ENCODE measurements around the gene STRA8. TPM values are rescaled to one million over a fixed set of nuclear protein-coding genes. Genes with fewer than 3 reads are reported as not detected.
A peak's percentile ranks its signal among the peaks of the same experiment; 100 is the strongest.

Gene STRA8
- total and polyA plus RNA-seq, 7 experiments from 2014 or later: not detected

GRCh38 chr7:135260470-135260869 is 26.8 kb downstream of the STRA8 start:
- ATAC-seq (no peak), DNase-seq (no peak)
- Histone ChIP-seq H3K4me3 (ENCODE audit: low read length) (no peak overlapping the region), H3K27ac (ENCODE audit: low read depth, low read length) (no peak overlapping the region), H3K9me3 (ENCODE audit: control insufficient read depth in 2 of 3, low read length in 3 of 3) (no peaks in the 10 kb centered on the region), H3K27me3 (ENCODE audit: control insufficient read depth in 2 of 2, insufficient read depth in 2 of 2, low read length in 2 of 2) (no peaks in the 10 kb centered on the region), H3K4me1 (ENCODE audit: control insufficient read depth in 2 of 2, insufficient read depth in 2 of 2, low read length in 2 of 2) (no peaks in the 10 kb centered on the region), H3K36me3 (ENCODE audit: control insufficient read depth in 2 of 3, insufficient read depth in 3 of 3, low read length in 3 of 3) (no peaks in the 10 kb centered on the region)
- Mint-ChIP-seq H3K27ac (no peak overlapping the region), H3K27me3 (peaks cover 0 to 3% (median 0%) of the 10 kb centered on the region in 5 donors), H3K4me3 (no peak overlapping the region), H3K36me3 (peaks cover 0 to 11% (median 4%) of the 10 kb centered on the region in 5 donors), H3K4me1 (peaks cover 0 to 1% (median 0%) of the 10 kb centered on the region in 7 donors), H3K9me3 (peaks cover 4 to 32% (median 10%) of the 10 kb centered on the region in 11 donors)
- CTCF ChIA-PET: no interaction called here
- POLR2A ChIA-PET: no interaction called here
- intact Hi-C loops (cut with micrococcal nuclease): no loop called here

GRCh38 chr7:135260930-135261721 is 27.5 kb downstream of the STRA8 start:
- peaks cover 0 to 1% (median 0%) of the 10 kb centered on the region in 7 donors for H3K4me1 Mint-ChIP-seq
- ChIA-PET POLR2A (no interaction called here), CTCF (interaction anchor here (1.0 kb wide), 1 partner anchor 15 kb away, joined by 3 read pairs; no protein-coding TSS in a partner anchor)
- Histone ChIP-seq H3K4me3 (ENCODE audit: low read length) (no peak overlapping the region), H3K9me3 (ENCODE audit: control insufficient read depth in 2 of 3, low read length in 3 of 3) (peaks cover 0 to 4% (median 0%) of the 10 kb centered on the region in 3 experiments), H3K27me3 (ENCODE audit: control insufficient read depth in 2 of 2, insufficient read depth in 2 of 2, low read length in 2 of 2) (no peaks in the 10 kb centered on the region), H3K36me3 (ENCODE audit: control insufficient read depth in 2 of 3, insufficient read depth in 3 of 3, low read length in 3 of 3) (no peaks in the 10 kb centered on the region), H3K27ac (ENCODE audit: low read depth, low read length) (no peak overlapping the region), H3K4me1 (ENCODE audit: control insufficient read depth in 2 of 2, insufficient read depth in 2 of 2, low read length in 2 of 2) (no peaks in the 10 kb centered on the region)
- intact Hi-C loops (cut with micrococcal nuclease): no loop called here
- H3K4me3 Mint-ChIP-seq: no peak overlapping the region
- H3K36me3 Mint-ChIP-seq: peaks cover 0 to 11% (median 4%) of the 10 kb centered on the region in 5 donors
- ATAC-seq (no peak), DNase-seq (no peak)
- no peak overlapping the region for H3K27ac Mint-ChIP-seq
- H3K9me3 Mint-ChIP-seq: peaks cover 6 to 38% (median 14%) of the 10 kb centered on the region in 11 donors
- peaks cover 0 to 3% (median 0%) of the 10 kb centered on the region in 5 donors for H3K27me3 Mint-ChIP-seq

- Histone ChIP-seq H3K27ac (ENCODE audit: low read depth, low read length) (no peak overlapping the region), H3K4me3 (ENCODE audit: low read length) (no peak overlapping the region), H3K27me3 (ENCODE audit: control insufficient read depth in 2 of 2, insufficient read depth in 2 of 2, low read length in 2 of 2) (no peaks in the 10 kb centered on the region), H3K9me3 (ENCODE audit: control insufficient read depth in 2 of 3, low read length in 3 of 3) (peaks cover 0 to 4% (median 0%) of the 10 kb centered on the region in 3 experiments), H3K4me1 (ENCODE audit: control insufficient read depth in 2 of 2, insufficient read depth in 2 of 2, low read length in 2 of 2) (no peaks in the 10 kb centered on the region), H3K36me3 (ENCODE audit: control insufficient read depth in 2 of 3, insufficient read depth in 3 of 3, low read length in 3 of 3) (no peaks in the 10 kb centered on the region)
- ChIA-PET CTCF (interaction anchor here (1.1 kb wide), 1 partner anchor 13 kb away, joined by 3 read pairs; no protein-coding TSS in a partner anchor), POLR2A (no interaction called here)
- intact Hi-C loops (cut with micrococcal nuclease): no loop called here
- H3K4me3 Mint-ChIP-seq: no peak overlapping the region
- peaks cover 0 to 13% (median 0%) of the 10 kb centered on the region in 5 donors for H3K27me3 Mint-ChIP-seq
- peak overlapping the region in 1 of 9 donors; percentile 0 for H3K27ac Mint-ChIP-seq
- peaks cover 0 to 1% (median 0%) of the 10 kb centered on the region in 7 donors for H3K4me1 Mint-ChIP-seq
- peaks cover 6 to 47% (median 14%) of the 10 kb centered on the region in 11 donors for H3K9me3 Mint-ChIP-seq
- ATAC-seq (no peak), DNase-seq (no peak)
- H3K36me3 Mint-ChIP-seq: peaks cover 0 to 11% (median 7%) of the 10 kb centered on the region in 5 donors
Measured at GRCh38 chr7:135262623-135263320, 29.1 kb downstream of the STRA8 start.

GRCh38 chr7:135263321-135263970 is 29.8 kb downstream of the STRA8 start:
- Histone ChIP-seq H3K36me3 (ENCODE audit: control insufficient read depth in 2 of 3, insufficient read depth in 3 of 3, low read length in 3 of 3) (no peaks in the 10 kb centered on the region), H3K9me3 (ENCODE audit: control insufficient read depth in 2 of 3, low read length in 3 of 3) (peaks cover 0 to 4% (median 0%) of the 10 kb centered on the region in 3 experiments), H3K27ac (ENCODE audit: low read depth, low read length) (no peak overlapping the region), H3K27me3 (ENCODE audit: control insufficient read depth in 2 of 2, insufficient read depth in 2 of 2, low read length in 2 of 2) (no peaks in the 10 kb centered on the region), H3K4me1 (ENCODE audit: control insufficient read depth in 2 of 2, insufficient read depth in 2 of 2, low read length in 2 of 2) (no peaks in the 10 kb centered on the region), H3K4me3 (ENCODE audit: low read length) (no peak overlapping the region)
- CTCF ChIA-PET: interaction anchor here (1.1 to 1.7 kb wide), 2 partner anchors 12 to 16 kb away, joined by 3 to 8 read pairs; no protein-coding TSS in a partner anchor
- DNase-seq (no peak), ATAC-seq (no peak)
- intact Hi-C loops (cut with micrococcal nuclease): no loop called here
- no peak overlapping the region for H3K27ac Mint-ChIP-seq
- H3K27me3 Mint-ChIP-seq: peaks cover 0 to 20% (median 3%) of the 10 kb centered on the region in 5 donors
- H3K9me3 Mint-ChIP-seq: peaks cover 6 to 47% (median 15%) of the 10 kb centered on the region in 11 donors
- H3K4me1 Mint-ChIP-seq: peaks cover 0 to 1% (median 0%) of the 10 kb centered on the region in 7 donors
- no peak overlapping the region for H3K4me3 Mint-ChIP-seq
- POLR2A ChIA-PET: no interaction called here
- peaks cover 0 to 11% (median 7%) of the 10 kb centered on the region in 5 donors for H3K36me3 Mint-ChIP-seq

GRCh38 chr7:135265637-135266036 is 32.0 kb downstream of the STRA8 start:
- peaks cover 0 to 25% (median 3%) of the 10 kb centered on the region in 5 donors for H3K27me3 Mint-ChIP-seq
- H3K36me3 Mint-ChIP-seq: peaks cover 0 to 11% (median 7%) of the 10 kb centered on the region in 5 donors
- Histone ChIP-seq H3K9me3 (ENCODE audit: control insufficient read depth in 2 of 3, low read length in 3 of 3) (peaks cover 0 to 4% (median 0%) of the 10 kb centered on the region in 3 experiments), H3K4me1 (ENCODE audit: control insufficient read depth in 2 of 2, insufficient read depth in 2 of 2, low read length in 2 of 2) (no peaks in the 10 kb centered on the region), H3K27ac (ENCODE audit: low read depth, low read length) (no peak overlapping the region), H3K36me3 (ENCODE audit: control insufficient read depth in 2 of 3, insufficient read depth in 3 of 3, low read length in 3 of 3) (no peaks in the 10 kb centered on the region), H3K27me3 (ENCODE audit: control insufficient read depth in 2 of 2, insufficient read depth in 2 of 2, low read length in 2 of 2) (no peaks in the 10 kb centered on the region), H3K4me3 (ENCODE audit: low read length) (no peak overlapping the region)
- DNase-seq (no peak), ATAC-seq (no peak)
- no peak overlapping the region for H3K27ac Mint-ChIP-seq
- H3K4me3 Mint-ChIP-seq: no peak overlapping the region
- CTCF ChIA-PET: no interaction called here
- peaks cover 0 to 1% (median 0%) of the 10 kb centered on the region in 7 donors for H3K4me1 Mint-ChIP-seq
- POLR2A ChIA-PET: no interaction called here
- peaks cover 6 to 47% (median 15%) of the 10 kb centered on the region in 11 donors for H3K9me3 Mint-ChIP-seq
- intact Hi-C loops (cut with micrococcal nuclease): no loop called here

- DNase-seq (no peak), ATAC-seq (no peak)
- no peaks in the 10 kb centered on the region for H3K36me3 ChIP-seq (ENCODE audit: control insufficient read depth in 2 of 3, insufficient read depth in 3 of 3, low read length in 3 of 3)
- ChIA-PET CTCF (no interaction called here), POLR2A (no interaction called here)
- peaks cover 0 to 21% (median 8%) of the 10 kb centered on the region in 11 donors for H3K9me3 Mint-ChIP-seq
- H3K36me3 Mint-ChIP-seq: peaks cover 0 to 3% (median under 1%) of the 10 kb centered on the region in 5 donors
- intact Hi-C loops (cut with micrococcal nuclease): no loop called here
- H3K4me3 Mint-ChIP-seq: no peak overlapping the region
- H3K27ac ChIP-seq (ENCODE audit: low read depth, low read length): no peak overlapping the region
- H3K9me3 ChIP-seq (ENCODE audit: control insufficient read depth in 2 of 3, low read length in 3 of 3): peaks cover 0 to 4% (median 0%) of the 10 kb centered on the region in 3 experiments
- no peaks in the 10 kb centered on the region for H3K4me1 ChIP-seq (ENCODE audit: control insufficient read depth in 2 of 2, insufficient read depth in 2 of 2, low read length in 2 of 2)
- peaks cover 0 to 22% (median 3%) of the 10 kb centered on the region in 5 donors for H3K27me3 Mint-ChIP-seq
- H3K27me3 ChIP-seq (ENCODE audit: control insufficient read depth in 2 of 2, insufficient read depth in 2 of 2, low read length in 2 of 2): no peaks in the 10 kb centered on the region
- no peak overlapping the region for H3K27ac Mint-ChIP-seq
- peaks cover 0 to 4% (median 0%) of the 10 kb centered on the region in 7 donors for H3K4me1 Mint-ChIP-seq
- H3K4me3 ChIP-seq (ENCODE audit: low read length): no peak overlapping the region
Measured at GRCh38 chr7:135269921-135270320, 36.3 kb downstream of the STRA8 start.

Data from naive thymus-derived CD4-positive, alpha-beta T cell (primary cell).